ENCODE measurements around the gene TMEM132C. TPM values are rescaled to one million over a fixed set of nuclear protein-coding genes. Genes with fewer than 3 reads are reported as not detected.

TMEM132C gene
- total and polyA plus RNA-seq, 2 experiments from 2014 or later = 10.6 to 16.5 TPM

DNA sequence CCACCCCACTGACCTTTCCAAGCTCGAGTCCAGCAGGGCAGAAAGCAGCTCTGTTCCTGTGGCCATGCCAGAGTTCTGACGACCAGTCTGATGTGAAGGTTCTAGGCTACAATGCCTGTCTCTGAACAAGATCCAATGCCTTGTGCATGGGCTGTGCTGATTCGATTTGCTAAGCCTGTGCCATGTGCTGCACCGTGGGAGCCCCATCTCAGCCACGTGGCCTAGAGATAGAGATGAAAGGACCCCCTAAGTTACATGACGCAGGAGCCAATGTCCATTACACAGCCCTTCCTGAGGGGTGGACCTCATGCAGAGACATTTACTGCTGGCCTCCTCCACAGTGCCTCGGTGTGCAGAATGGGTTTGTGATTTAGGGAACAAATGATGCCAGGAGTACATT lies 300.8 kb downstream of the TMEM132C start:
- Histone ChIP-seq H3K9me2 (replicated peaks; ENCODE audit: insufficient read depth) (no peaks in the 10 kb centered on the region), H3K27ac (no peak overlapping the region), H3K4me1 (ENCODE audit: insufficient read depth) (no peaks in the 10 kb centered on the region), H3K36me3 (replicated peaks; ENCODE audit: insufficient read depth, low read depth) (no peaks in the 10 kb centered on the region), H3K79me2 (no peaks in the 10 kb centered on the region), H3K4me2 (no peak overlapping the region), H2AFZ (no peak overlapping the region), H3K9me3 (ENCODE audit: low read depth) (no peaks in the 10 kb centered on the region), H3K4me3 (no peak overlapping the region), H4K20me1 (ENCODE audit: insufficient read depth, poor library complexity, severe bottlenecking) (no peaks in the 10 kb centered on the region), H3K27me3 (no peaks in the 10 kb centered on the region)
- TF ChIP-seq EZH2phosphoT487 (IDR thresholded peaks at IDR 0.05; ENCODE audit: low read depth, severe bottlenecking, unreplicated experiment) (no peak), EZH2 (IDR thresholded peaks at IDR 0.05; ENCODE audit: borderline replicate concordance) (no peak)
- TF ChIP-seq, protein P1, sequence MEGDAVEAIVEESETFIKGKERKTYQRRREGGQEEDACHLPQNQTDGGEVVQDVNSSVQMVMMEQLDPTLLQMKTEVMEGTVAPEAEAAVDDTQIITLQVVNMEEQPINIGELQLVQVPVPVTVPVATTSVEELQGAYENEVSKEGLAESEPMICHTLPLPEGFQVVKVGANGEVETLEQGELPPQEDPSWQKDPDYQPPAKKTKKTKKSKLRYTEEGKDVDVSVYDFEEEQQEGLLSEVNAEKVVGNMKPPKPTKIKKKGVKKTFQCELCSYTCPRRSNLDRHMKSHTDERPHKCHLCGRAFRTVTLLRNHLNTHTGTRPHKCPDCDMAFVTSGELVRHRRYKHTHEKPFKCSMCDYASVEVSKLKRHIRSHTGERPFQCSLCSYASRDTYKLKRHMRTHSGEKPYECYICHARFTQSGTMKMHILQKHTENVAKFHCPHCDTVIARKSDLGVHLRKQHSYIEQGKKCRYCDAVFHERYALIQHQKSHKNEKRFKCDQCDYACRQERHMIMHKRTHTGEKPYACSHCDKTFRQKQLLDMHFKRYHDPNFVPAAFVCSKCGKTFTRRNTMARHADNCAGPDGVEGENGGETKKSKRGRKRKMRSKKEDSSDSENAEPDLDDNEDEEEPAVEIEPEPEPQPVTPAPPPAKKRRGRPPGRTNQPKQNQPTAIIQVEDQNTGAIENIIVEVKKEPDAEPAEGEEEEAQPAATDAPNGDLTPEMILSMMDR (IDR thresholded peaks at IDR 0.05; ENCODE audit: poor library complexity) = no peak
- 81% methylated on average over 7 of the region's 7 CpGs for WGBS (ENCODE audit: low lambda C conversion rate, missing lambda C conversion rate)
- DNase-seq (ENCODE audit: low spot score) = no peak

DNA sequence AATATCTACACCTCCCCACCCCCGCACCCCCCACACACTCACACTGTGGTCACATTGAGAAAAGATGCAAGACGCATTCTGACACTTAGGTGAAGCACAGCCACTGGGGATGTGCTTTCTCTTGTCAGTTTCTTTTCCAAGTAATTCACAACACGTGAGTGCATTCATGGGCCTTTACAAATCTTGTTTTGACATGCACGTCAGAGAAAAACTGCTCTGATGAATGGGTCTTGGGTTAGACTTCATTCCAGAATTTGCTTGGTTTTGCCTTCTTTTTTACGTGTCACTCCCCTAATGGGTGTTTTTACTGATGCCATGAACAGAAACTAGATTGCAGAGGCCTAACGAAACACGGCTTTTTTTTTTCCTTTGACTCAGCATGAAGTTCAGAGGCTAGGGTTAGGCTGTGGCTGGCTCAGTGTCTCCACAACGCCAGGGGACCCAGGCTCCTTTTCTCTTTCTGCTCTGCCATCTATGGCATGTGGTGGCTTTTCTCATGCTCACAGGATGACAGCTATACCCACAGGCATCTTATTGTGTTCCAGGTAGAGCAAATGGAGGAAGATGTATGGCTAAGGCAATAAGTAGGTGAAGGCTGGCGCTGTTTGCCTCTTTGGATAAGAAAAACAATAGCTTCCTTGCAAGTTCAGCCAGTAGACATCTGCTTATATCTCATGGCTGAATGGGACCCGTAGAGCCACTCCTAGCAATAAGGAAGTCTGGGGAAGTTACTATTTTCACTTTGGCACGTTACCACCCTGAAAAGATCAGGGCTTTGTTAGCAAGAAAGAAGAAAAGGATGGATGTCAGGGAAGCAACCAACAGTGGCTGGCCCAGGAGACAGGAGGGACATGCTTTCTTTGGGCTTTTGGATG lies 303.5 kb downstream of the TMEM132C start:
- Histone ChIP-seq H3K4me2 (no peak overlapping the region), H2AFZ (no peak overlapping the region), H3K79me2 (no peaks in the 10 kb centered on the region), H3K27me3 (no peaks in the 10 kb centered on the region), H3K4me1 (ENCODE audit: insufficient read depth) (no peaks in the 10 kb centered on the region), H3K4me3 (no peak overlapping the region), H3K36me3 (replicated peaks; ENCODE audit: insufficient read depth, low read depth) (no peaks in the 10 kb centered on the region), H3K27ac (no peak overlapping the region), H3K9me3 (ENCODE audit: low read depth) (no peaks in the 10 kb centered on the region), H4K20me1 (ENCODE audit: insufficient read depth, poor library complexity, severe bottlenecking) (no peaks in the 10 kb centered on the region), H3K9me2 (replicated peaks; ENCODE audit: insufficient read depth) (no peaks in the 10 kb centered on the region)
- 89% methylated on average over 11 of the region's 11 CpGs for WGBS (ENCODE audit: low lambda C conversion rate, missing lambda C conversion rate)
- TF ChIP-seq, protein P1 (IDR thresholded peaks at IDR 0.05; ENCODE audit: poor library complexity) = no peak
- TF ChIP-seq EZH2phosphoT487 (IDR thresholded peaks at IDR 0.05; ENCODE audit: low read depth, severe bottlenecking, unreplicated experiment) (no peak), EZH2 (IDR thresholded peaks at IDR 0.05; ENCODE audit: borderline replicate concordance) (no peak)
- no peak for DNase-seq (ENCODE audit: low spot score)

DNA sequence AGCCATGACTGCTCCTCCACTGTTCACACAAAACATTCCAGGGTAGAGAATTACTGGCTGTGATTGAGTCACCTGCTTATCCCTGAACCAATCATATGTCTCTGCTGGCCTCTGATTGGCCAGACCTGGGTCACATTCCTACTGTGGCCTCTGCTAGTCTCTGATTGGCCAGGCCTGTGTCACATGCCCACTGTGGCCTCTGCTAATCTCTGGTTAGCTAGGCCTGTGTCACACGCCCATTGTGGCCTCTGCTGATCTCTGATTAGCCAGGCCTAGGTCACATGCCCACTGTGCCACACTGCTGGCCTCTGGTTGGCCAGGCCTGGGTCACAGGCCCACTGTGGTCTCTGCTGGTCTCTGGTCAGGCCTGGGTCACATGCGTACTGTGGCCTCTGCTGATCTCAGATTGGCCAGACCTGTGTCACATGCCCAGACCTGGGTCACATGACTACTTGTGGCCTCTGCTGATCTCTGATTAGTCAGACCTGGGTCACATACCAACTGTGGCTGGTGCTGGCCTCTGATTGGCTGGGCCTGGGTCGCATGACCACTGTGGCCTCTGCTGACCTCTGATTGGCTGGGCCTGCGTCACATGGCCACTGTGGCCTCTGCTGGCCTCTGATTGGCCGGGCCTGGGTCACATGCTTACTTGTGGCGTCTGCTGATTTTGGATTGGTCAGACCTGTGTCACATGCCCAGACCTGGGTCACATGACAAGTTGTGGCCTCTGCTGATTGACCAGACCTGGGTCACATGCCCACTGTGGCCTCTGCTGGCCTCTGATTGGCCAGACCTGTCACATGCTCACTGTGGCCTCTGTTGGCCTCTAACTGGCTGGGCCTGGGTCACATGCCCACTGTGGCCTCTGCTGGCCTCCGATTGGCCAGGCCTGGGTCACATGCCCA lies 305.2 kb downstream of the TMEM132C start:
- WGBS (ENCODE audit: low lambda C conversion rate, missing lambda C conversion rate) = 98% methylated on average over 7 of the region's 7 CpGs
- Histone ChIP-seq H3K36me3 (replicated peaks; ENCODE audit: insufficient read depth, low read depth) (no peaks in the 10 kb centered on the region), H3K4me3 (no peak overlapping the region), H3K4me1 (ENCODE audit: insufficient read depth) (no peaks in the 10 kb centered on the region), H3K27me3 (no peaks in the 10 kb centered on the region), H2AFZ (no peak overlapping the region), H3K4me2 (no peak overlapping the region), H3K79me2 (no peaks in the 10 kb centered on the region), H3K9me2 (replicated peaks; ENCODE audit: insufficient read depth) (no peaks in the 10 kb centered on the region), H3K27ac (no peak overlapping the region), H3K9me3 (ENCODE audit: low read depth) (no peaks in the 10 kb centered on the region), H4K20me1 (ENCODE audit: insufficient read depth, poor library complexity, severe bottlenecking) (no peaks in the 10 kb centered on the region)
- DNase-seq (ENCODE audit: low spot score) = no peak
- TF ChIP-seq EZH2phosphoT487 (IDR thresholded peaks at IDR 0.05; ENCODE audit: low read depth, severe bottlenecking, unreplicated experiment) (no peak), EZH2 (IDR thresholded peaks at IDR 0.05; ENCODE audit: borderline replicate concordance) (no peak)
- TF ChIP-seq, protein P1 (IDR thresholded peaks at IDR 0.05; ENCODE audit: poor library complexity) = no peak
